Neural crest cell (in vitro differentiated cells): ENCODE measurements around the gene MED9. TPM values are rescaled to one million over a fixed set of nuclear protein-coding genes. Genes with fewer than 3 reads are reported as not detected.

Source experiments
- DNase-seq: peaks from one replicate; pipeline ENCODE4 v3.0.0; 2021; ENCODE audit warnings: low read depth, mixed read lengths, low spot score
- H3K27ac Mint-ChIP-seq: one replicate; pipeline ENCODE4 v1.8.0; 2021; ENCODE audit warnings: mild to moderate bottlenecking, mixed read lengths; ENCODE audit not compliant: unreplicated experiment
- H3K27me3 Mint-ChIP-seq: 2 replicates; pipeline ENCODE4 v1.8.0; 2021; ENCODE audit warnings: low read depth, mild to moderate bottlenecking, mixed read lengths
- H3K36me3 Mint-ChIP-seq: 2 replicates; pipeline ENCODE4 v1.8.0; 2021; ENCODE audit warnings: low read depth, mild to moderate bottlenecking, mixed read lengths
- H3K4me1 Mint-ChIP-seq: 2 replicates; pipeline ENCODE4 v1.8.0; 2021; ENCODE audit warnings: mixed read lengths
- H3K4me3 Mint-ChIP-seq: one replicate; pipeline ENCODE4 v1.8.0; 2021; ENCODE audit warnings: mild to moderate bottlenecking, mixed read lengths
- H3K9me3 Mint-ChIP-seq: 2 replicates; pipeline ENCODE4 v1.8.0; 2021; ENCODE audit warnings: mixed read lengths
- CTCF ChIP-seq: fragments of 200-600 bp; sonication (generic); conservative IDR thresholded peaks from 2 replicates; pipeline ENCODE4 v1.5.0; 2021; ENCODE audit warnings: antibody characterized with exemption, mild to moderate bottlenecking
- total RNA-seq: library from RNA; stranded (reverse); gene quantifications from 2 replicates; pipeline ENCODE4 v1.2.1, GENCODE V29; 2021

MED9 gene
- total RNA-seq, 1 donor from 2014 or later, result 20.5 TPM

GRCh38 chr17:17535957-17536356 is 59.2 kb downstream of the MED9 start:
- Mint-ChIP-seq H3K27ac (no peak overlapping the region), H3K4me3 (no peak overlapping the region), H3K4me1 (peaks cover 5% of the 10 kb centered on the region), H3K36me3 (no peaks in the 10 kb centered on the region), H3K27me3 (no peaks in the 10 kb centered on the region), H3K9me3 (no peaks in the 10 kb centered on the region)
- TF ChIP-seq CTCF, result no peak
- no peak for DNase-seq

GRCh38 chr17:17536702-17537101 is 59.9 kb downstream of the MED9 start:
- no peak for TF ChIP-seq CTCF
- Mint-ChIP-seq H3K9me3 (no peaks in the 10 kb centered on the region), H3K27ac (no peak overlapping the region), H3K4me1 (peaks cover 6% of the 10 kb centered on the region), H3K27me3 (no peaks in the 10 kb centered on the region), H3K36me3 (no peaks in the 10 kb centered on the region), H3K4me3 (no peak overlapping the region)
- DNase-seq, result no peak

GRCh38 chr17:17537311-17538099 is 60.7 kb downstream of the MED9 start:
- Mint-ChIP-seq H3K27me3 (no peaks in the 10 kb centered on the region), H3K27ac (no peak overlapping the region), H3K36me3 (no peaks in the 10 kb centered on the region), H3K4me3 (no peak overlapping the region), H3K9me3 (no peaks in the 10 kb centered on the region), H3K4me1 (peaks cover 6% of the 10 kb centered on the region)
- no peak for TF ChIP-seq CTCF
- DNase-seq, result no peak

- no peak for TF ChIP-seq CTCF
- no peaks in the 10 kb centered on the region for H3K9me3 Mint-ChIP-seq
- H3K27me3 Mint-ChIP-seq, result no peaks in the 10 kb centered on the region
- DNase-seq, result no peak
- no peaks in the 10 kb centered on the region for H3K36me3 Mint-ChIP-seq
- peak overlapping the region; percentile 12 for H3K27ac Mint-ChIP-seq
- no peak overlapping the region for H3K4me3 Mint-ChIP-seq
- H3K4me1 Mint-ChIP-seq, result peaks cover 6% of the 10 kb centered on the region
Measured at GRCh38 chr17:17538417-17539391, 61.9 kb downstream of the MED9 start.

GRCh38 chr17:17539591-17539990 is 62.8 kb downstream of the MED9 start:
- H3K36me3 Mint-ChIP-seq, result no peaks in the 10 kb centered on the region
- peaks cover 6% of the 10 kb centered on the region for H3K4me1 Mint-ChIP-seq
- no peak overlapping the region for H3K27ac Mint-ChIP-seq
- H3K9me3 Mint-ChIP-seq, result no peaks in the 10 kb centered on the region
- H3K4me3 Mint-ChIP-seq, result no peak overlapping the region
- no peaks in the 10 kb centered on the region for H3K27me3 Mint-ChIP-seq
- no peak for TF ChIP-seq CTCF
- DNase-seq, result no peak
